BLaER1 (cell line): ENCODE measurements around the gene TAF5L.
"Not testable (repeated sequence)": the region's sequence is repeated elsewhere in the genome, so short reads cannot be mapped to it uniquely, and the experiment has no call there.

Experiments
- H3K27ac ChIP-seq: shearing (Covaris generic); formaldehyde crosslinking; 2 replicates; pipeline ENCODE4 v1.8.1; 2022
- H3K27me3 ChIP-seq: shearing (Covaris generic); formaldehyde crosslinking; 2 replicates; pipeline ENCODE4 v1.8.1; 2022
- H3K36me3 ChIP-seq: shearing (Covaris generic); formaldehyde crosslinking; 2 replicates; pipeline ENCODE4 v1.8.1; 2022
- H3K4me1 ChIP-seq: shearing (Covaris generic); formaldehyde crosslinking; 2 replicates; pipeline ENCODE4 v1.8.1; 2022
- H3K4me2 ChIP-seq: shearing (Covaris generic); formaldehyde crosslinking; 2 replicates; pipeline ENCODE4 v1.8.1; 2022
- H3K4me3 ChIP-seq: shearing (Covaris generic); formaldehyde crosslinking; 2 replicates; pipeline ENCODE4 v1.8.1; 2022
- H3K9ac ChIP-seq: shearing (Covaris generic); formaldehyde crosslinking; 2 replicates; pipeline ENCODE4 v1.8.1; 2022
- H3K9me3 ChIP-seq: shearing (Covaris generic); formaldehyde crosslinking; 2 replicates; pipeline ENCODE4 v1.8.1; 2022
- H4K20me1 ChIP-seq: shearing (Covaris generic); formaldehyde crosslinking; 2 replicates; pipeline ENCODE4 v1.8.1; 2022
- Cebpa-rat ChIP-seq: shearing (Covaris generic); IDR thresholded peaks from 2 replicates; pipeline ENCODE4 v1.8.1; 2022

The TAF5L gene

GRCh38 chr1:229625071-229625914 lies 629 bp downstream of the TAF5L start:
- H3K27me3 ChIP-seq = no peaks in the 10 kb centered on the region
- H3K4me2 ChIP-seq = peak overlapping the region; percentile 90
- H3K9ac ChIP-seq = peak overlapping the region; percentile 93
- H3K4me3 ChIP-seq = peak overlapping the region; percentile 100
- peak overlapping the region; percentile 92 for H3K27ac ChIP-seq
- no peak for TF ChIP-seq Cebpa-rat
- H3K9me3 ChIP-seq = no peaks in the 10 kb centered on the region
- H3K4me1 ChIP-seq = peaks cover 32% of the 10 kb centered on the region
- H3K36me3 ChIP-seq = peaks cover 20% of the 10 kb centered on the region
- peaks cover 87% of the 10 kb centered on the region for H4K20me1 ChIP-seq

DNA sequence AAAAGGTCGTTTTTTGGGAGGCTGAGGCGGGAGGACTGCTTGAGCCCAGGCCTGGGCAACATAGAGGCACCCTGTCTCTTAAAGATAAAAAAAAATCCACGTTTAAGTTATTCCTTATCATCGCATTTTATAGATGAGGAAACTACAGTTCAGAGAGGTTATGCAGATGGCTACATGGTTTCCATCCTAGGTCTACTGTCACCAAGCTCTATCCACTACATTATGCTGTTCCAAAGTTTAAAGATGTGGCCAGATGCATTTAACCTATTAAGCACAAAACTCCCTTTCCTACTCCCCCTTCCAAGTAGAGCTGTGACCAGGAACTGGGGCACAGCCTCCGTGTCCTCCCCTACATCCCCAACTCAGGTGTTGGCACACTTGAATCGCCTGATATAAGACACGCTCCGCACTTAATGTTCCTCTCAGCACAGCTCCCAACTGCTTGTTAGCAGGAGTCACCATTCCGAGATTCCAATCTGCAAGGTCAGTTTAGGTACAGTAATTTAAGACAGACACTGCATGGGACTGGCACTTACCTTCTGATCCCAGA lies 1.3 kb downstream of the TAF5L start:
- peaks cover 87% of the 10 kb centered on the region for H4K20me1 ChIP-seq
- H3K4me2 ChIP-seq = peak overlapping the region; percentile 90
- peak overlapping the region; percentile 77 for H3K9ac ChIP-seq
- no peaks in the 10 kb centered on the region for H3K9me3 ChIP-seq
- TF ChIP-seq Cebpa-rat = no peak
- H3K36me3 ChIP-seq = peaks cover 16% of the 10 kb centered on the region
- H3K4me3 ChIP-seq = peak overlapping the region; percentile 100
- peaks cover 33% of the 10 kb centered on the region for H3K4me1 ChIP-seq
- H3K27ac ChIP-seq = peak overlapping the region; percentile 73
- no peaks in the 10 kb centered on the region for H3K27me3 ChIP-seq

DNA sequence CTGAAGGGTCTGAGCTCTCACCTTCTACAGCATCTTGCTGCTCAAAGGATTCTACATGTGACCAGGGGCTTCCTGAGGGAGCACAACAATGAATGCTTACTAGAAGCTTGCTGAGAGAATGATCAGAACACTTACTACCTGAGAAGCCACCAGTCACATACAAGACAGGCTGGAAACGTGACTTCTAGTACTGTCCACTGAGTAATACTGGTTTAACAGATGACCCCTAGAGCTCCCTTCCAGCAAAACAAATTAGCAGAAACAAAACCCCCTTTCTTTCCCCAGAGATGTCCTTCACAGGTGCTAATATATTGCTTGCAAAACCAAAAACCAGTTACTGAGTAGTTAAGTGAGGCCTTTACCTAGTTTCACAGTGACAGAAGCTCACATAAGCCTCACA lies 2.1 kb downstream of the TAF5L start:
- no peaks in the 10 kb centered on the region for H3K27me3 ChIP-seq
- no peaks in the 10 kb centered on the region for H3K9me3 ChIP-seq
- no peak overlapping the region for H3K4me3 ChIP-seq
- peak overlapping the region; percentile 18; the same call in 1 of the 2 replicates for H3K9ac ChIP-seq
- H3K27ac ChIP-seq = no peak overlapping the region
- H3K36me3 ChIP-seq = peaks cover 10% of the 10 kb centered on the region
- peak overlapping the region; percentile 90 for H3K4me2 ChIP-seq
- H4K20me1 ChIP-seq = peaks cover 87% of the 10 kb centered on the region
- peaks cover 38% of the 10 kb centered on the region for H3K4me1 ChIP-seq
- TF ChIP-seq Cebpa-rat = no peak

- no peak overlapping the region for H3K4me2 ChIP-seq
- H4K20me1 ChIP-seq = peaks cover 88% of the 10 kb centered on the region
- no peak overlapping the region for H3K9ac ChIP-seq
- no peaks in the 10 kb centered on the region for H3K27me3 ChIP-seq
- TF ChIP-seq Cebpa-rat = no peak
- peaks cover 7% of the 10 kb centered on the region; the same call in 1 of the 2 replicates for H3K36me3 ChIP-seq
- H3K4me1 ChIP-seq = peaks cover 38% of the 10 kb centered on the region
- no peak overlapping the region for H3K27ac ChIP-seq
- H3K4me3 ChIP-seq = no peak overlapping the region
- no peaks in the 10 kb centered on the region for H3K9me3 ChIP-seq
These were observed 2.7 kb downstream of the TAF5L start for GRCh38 chr1:229623225-229623624.

GRCh38 chr1:229622641-229623120 lies 3.2 kb downstream of the TAF5L start:
- not testable (repeated sequence) for H3K9ac ChIP-seq, H3K4me2 ChIP-seq, H3K27me3 ChIP-seq, H3K4me3 ChIP-seq, H3K27ac ChIP-seq, H3K9me3 ChIP-seq, H3K36me3 ChIP-seq
- Histone ChIP-seq H3K4me1 (peaks cover 36% of the 10 kb centered on the region), H4K20me1 (peaks cover 92% of the 10 kb centered on the region)

DNA sequence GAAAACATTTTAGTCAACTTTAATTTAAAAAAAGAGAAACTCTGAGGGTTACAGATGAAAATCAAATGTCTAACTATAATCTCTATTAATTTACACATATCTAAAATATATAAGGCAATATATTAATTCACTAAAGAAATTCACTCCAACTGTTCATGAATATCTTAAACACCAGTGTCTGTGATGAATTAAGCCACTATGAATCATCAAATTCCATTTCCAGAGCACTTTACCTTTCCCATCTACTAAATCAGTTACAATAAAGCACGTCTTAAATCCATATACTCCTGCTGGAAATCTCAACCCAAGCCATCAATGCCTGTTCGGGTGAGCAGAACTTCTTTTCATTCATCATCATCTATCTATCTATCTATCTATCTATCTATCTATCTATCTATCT lies 4.3 kb downstream of the TAF5L start:
- Histone ChIP-seq H3K9ac (no peak overlapping the region), H3K9me3 (no peaks in the 10 kb centered on the region), H3K4me1 (peaks cover 28% of the 10 kb centered on the region), H3K27ac (no peak overlapping the region), H4K20me1 (peaks cover 92% of the 10 kb centered on the region), H3K36me3 (peaks cover 7% of the 10 kb centered on the region; the same call in 1 of the 2 replicates), H3K27me3 (no peaks in the 10 kb centered on the region), H3K4me2 (no peak overlapping the region), H3K4me3 (no peak overlapping the region)
- no peak for TF ChIP-seq Cebpa-rat

DNA sequence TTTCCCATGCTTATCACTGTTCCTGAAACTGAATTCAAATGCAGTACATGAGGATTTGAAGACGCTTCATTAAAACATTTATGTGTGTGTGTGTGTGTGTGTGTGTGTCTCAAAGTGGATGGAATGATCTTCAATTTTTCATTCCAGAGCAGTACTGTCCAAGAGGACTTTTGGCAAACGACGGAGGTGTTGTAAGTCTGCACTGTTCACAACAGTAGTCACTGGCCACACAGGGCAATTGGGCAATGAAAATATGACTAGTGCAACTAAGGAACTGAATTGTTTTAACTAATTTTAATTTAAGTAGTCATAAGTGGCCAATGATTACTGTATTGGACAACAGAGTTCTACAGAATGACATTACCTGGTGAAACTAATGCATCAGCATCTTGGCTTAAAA lies 5.0 kb downstream of the TAF5L start:
- H4K20me1 ChIP-seq = peaks cover 95% of the 10 kb centered on the region
- no peak for TF ChIP-seq Cebpa-rat
- H3K4me2 ChIP-seq = no peak overlapping the region

DNA sequence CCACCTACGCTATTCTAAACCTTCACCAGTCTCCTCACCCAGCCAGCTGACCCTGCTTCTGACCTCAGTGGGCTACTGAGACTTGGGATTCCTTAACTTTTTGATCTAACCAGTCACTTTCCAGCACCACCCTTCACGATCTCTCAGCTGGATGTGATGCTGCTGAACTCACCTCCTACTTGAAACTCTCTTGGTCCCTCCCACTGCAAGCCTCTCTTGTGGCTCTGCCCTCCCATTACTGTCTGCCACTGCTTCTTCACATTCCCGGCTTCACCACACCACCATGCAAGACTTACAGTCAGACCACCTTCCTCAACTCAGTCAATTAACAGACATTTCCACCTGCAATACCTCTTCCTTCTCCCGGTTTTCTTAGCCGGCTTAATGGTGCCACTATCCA lies 6.3 kb downstream of the TAF5L start:
- Histone ChIP-seq H3K9ac (no peak overlapping the region), H3K36me3 (peaks cover 7% of the 10 kb centered on the region; the same call in 1 of the 2 replicates), H3K4me2 (no peak overlapping the region), H3K4me1 (peaks cover 23% of the 10 kb centered on the region), H3K27me3 (no peaks in the 10 kb centered on the region), H4K20me1 (peaks cover 99% of the 10 kb centered on the region), H3K9me3 (no peaks in the 10 kb centered on the region), H3K4me3 (no peak overlapping the region), H3K27ac (no peak overlapping the region)
- TF ChIP-seq Cebpa-rat = no peak

More for the DNA sequence above, 5.0 kb downstream of the TAF5L start:
- Histone ChIP-seq H3K9me3 (no peaks in the 10 kb centered on the region), H3K27ac (no peak overlapping the region), H3K4me3 (no peak overlapping the region), H3K4me1 (peaks cover 28% of the 10 kb centered on the region), H3K36me3 (peaks cover 7% of the 10 kb centered on the region; the same call in 1 of the 2 replicates), H3K27me3 (no peaks in the 10 kb centered on the region), H3K9ac (no peak overlapping the region)

GRCh38 chr1:229619002-229619401 lies 6.9 kb downstream of the TAF5L start:
- Histone ChIP-seq H4K20me1 (peaks cover 99% of the 10 kb centered on the region), H3K36me3 (peaks cover 13% of the 10 kb centered on the region), H3K9ac (no peak overlapping the region), H3K9me3 (no peaks in the 10 kb centered on the region), H3K4me3 (no peak overlapping the region), H3K4me2 (no peak overlapping the region), H3K4me1 (peaks cover 17% of the 10 kb centered on the region), H3K27me3 (no peaks in the 10 kb centered on the region), H3K27ac (no peak overlapping the region)
- no peak for TF ChIP-seq Cebpa-rat
